ENCODE results near the gene CHI3L1.

GRCh38 chr1:203201516-203202205 is 15.2 kb upstream of the CHI3L1 start:
- TF ChIP-seq CTCF (IDR thresholded peaks at IDR 0.05; ENCODE audit: insufficient read depth, low read depth, low read length), result no peak
- no peak for TF ChIP-seq EZH2 (IDR thresholded peaks at IDR 0.05; ENCODE audit: insufficient read depth, low read length)
